ENCODE measurements around the gene MMD2.
A peak's percentile ranks its signal among the peaks of the same experiment; 100 is the strongest.

The MMD2 gene

DNA sequence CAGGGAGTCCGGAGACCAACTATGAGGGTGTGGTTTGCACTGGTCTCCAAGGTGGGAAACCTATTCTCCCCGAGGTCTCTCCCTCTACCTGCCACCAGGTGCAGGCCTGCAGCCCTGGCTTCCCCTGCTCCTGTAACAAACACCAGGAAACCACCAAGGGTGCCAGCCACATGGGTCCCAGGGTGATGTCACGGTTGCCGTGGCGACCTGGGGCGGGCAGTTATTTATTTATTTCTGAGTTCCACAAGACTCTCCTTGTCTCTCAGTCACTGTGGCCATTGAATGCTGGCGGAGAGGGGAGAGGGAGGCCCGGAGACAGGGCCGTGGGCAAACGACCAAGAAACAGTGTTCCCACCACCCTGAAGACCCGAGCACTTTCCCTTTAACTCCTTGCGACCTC is 27.0 kb downstream of the MMD2 start:
- no peak overlapping the region for H3K27ac ChIP-seq (ENCODE audit: low read length)
- no peaks in the 10 kb centered on the region for H3K9me2 ChIP-seq (replicated peaks; ENCODE audit: insufficient read depth, low read length)
- no peaks in the 10 kb centered on the region for H3K79me2 ChIP-seq (ENCODE audit: low read length)
- H3K4me3 ChIP-seq (ENCODE audit: low read length): no peak overlapping the region
- no peaks in the 10 kb centered on the region for H3F3A ChIP-seq (ENCODE audit: insufficient read depth, low read length)
- H3K9me3 ChIP-seq (replicated peaks; ENCODE audit: insufficient read depth, low read length): no peaks in the 10 kb centered on the region
- H3K36me3 ChIP-seq (replicated peaks; ENCODE audit: insufficient read depth, low read length): no peaks in the 10 kb centered on the region
- no peak overlapping the region for H3K9ac ChIP-seq (ENCODE audit: low read length)
- no peak for TF ChIP-seq EZH2 (optimal IDR thresholded peaks at IDR 0.05; ENCODE audit: low read depth, low read length)
- TF ChIP-seq, protein P1, sequence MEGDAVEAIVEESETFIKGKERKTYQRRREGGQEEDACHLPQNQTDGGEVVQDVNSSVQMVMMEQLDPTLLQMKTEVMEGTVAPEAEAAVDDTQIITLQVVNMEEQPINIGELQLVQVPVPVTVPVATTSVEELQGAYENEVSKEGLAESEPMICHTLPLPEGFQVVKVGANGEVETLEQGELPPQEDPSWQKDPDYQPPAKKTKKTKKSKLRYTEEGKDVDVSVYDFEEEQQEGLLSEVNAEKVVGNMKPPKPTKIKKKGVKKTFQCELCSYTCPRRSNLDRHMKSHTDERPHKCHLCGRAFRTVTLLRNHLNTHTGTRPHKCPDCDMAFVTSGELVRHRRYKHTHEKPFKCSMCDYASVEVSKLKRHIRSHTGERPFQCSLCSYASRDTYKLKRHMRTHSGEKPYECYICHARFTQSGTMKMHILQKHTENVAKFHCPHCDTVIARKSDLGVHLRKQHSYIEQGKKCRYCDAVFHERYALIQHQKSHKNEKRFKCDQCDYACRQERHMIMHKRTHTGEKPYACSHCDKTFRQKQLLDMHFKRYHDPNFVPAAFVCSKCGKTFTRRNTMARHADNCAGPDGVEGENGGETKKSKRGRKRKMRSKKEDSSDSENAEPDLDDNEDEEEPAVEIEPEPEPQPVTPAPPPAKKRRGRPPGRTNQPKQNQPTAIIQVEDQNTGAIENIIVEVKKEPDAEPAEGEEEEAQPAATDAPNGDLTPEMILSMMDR (IDR thresholded peaks at IDR 0.05; ENCODE audit: low read length): 0 out of 2 replicates have a peak, but pooled peaks have one; percentile 4
- no peak for TF ChIP-seq EZH2phosphoT487 (IDR thresholded peaks at IDR 0.05; ENCODE audit: low read length)
- no peaks in the 10 kb centered on the region for H3K4me1 ChIP-seq (ENCODE audit: low read length)
- H3K4me2 ChIP-seq (ENCODE audit: low read depth, low read length): peak overlapping the region; percentile 16; the same call in 1 of the 2 replicates
- no peaks in the 10 kb centered on the region for H4K20me1 ChIP-seq (ENCODE audit: insufficient read depth, low read length)
- H2AFZ ChIP-seq (ENCODE audit: low read length): 0 out of 2 replicates have a peak overlapping the region, but pooled peaks have one; percentile 7
- H3K27me3 ChIP-seq (replicated peaks; ENCODE audit: insufficient read depth, low read length): peaks cover 19% of the 10 kb centered on the region
- peak; percentile 60 for DNase-seq

DNA sequence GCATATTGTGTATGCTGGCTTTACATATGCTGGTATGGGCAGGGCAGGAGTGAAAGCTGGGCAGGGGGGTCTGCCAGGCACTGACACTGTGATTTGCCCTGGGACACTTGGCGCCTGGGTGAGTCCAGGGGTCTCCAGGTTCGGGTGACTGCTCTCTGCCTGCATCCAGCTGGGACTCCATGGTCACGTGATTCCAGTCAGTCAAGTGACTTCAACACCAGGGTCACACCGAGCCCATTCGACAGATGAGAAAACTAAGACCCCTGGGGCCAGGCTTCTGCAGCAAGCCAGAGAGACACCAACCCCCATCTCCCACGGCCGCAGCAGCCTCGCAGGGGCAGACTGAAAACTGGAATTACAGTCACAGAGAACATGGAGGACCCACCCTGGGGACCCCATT is 30.0 kb downstream of the MMD2 start:
- no peaks in the 10 kb centered on the region for H3K79me2 ChIP-seq (ENCODE audit: low read length)
- no peaks in the 10 kb centered on the region for H3F3A ChIP-seq (ENCODE audit: insufficient read depth, low read length)
- H3K9ac ChIP-seq (ENCODE audit: low read length): no peak overlapping the region
- no peaks in the 10 kb centered on the region for H3K36me3 ChIP-seq (replicated peaks; ENCODE audit: insufficient read depth, low read length)
- H3K27ac ChIP-seq (ENCODE audit: low read length): no peak overlapping the region
- no peaks in the 10 kb centered on the region for H3K4me1 ChIP-seq (ENCODE audit: low read length)
- TF ChIP-seq EZH2 (optimal IDR thresholded peaks at IDR 0.05; ENCODE audit: low read depth, low read length) (no peak), EZH2phosphoT487 (IDR thresholded peaks at IDR 0.05; ENCODE audit: low read length) (no peak)
- TF ChIP-seq, protein P1 (IDR thresholded peaks at IDR 0.05; ENCODE audit: low read length): no peak
- H3K4me2 ChIP-seq (ENCODE audit: low read depth, low read length): no peak overlapping the region
- no peaks in the 10 kb centered on the region for H4K20me1 ChIP-seq (ENCODE audit: insufficient read depth, low read length)
- peaks cover 41% of the 10 kb centered on the region for H3K27me3 ChIP-seq (replicated peaks; ENCODE audit: insufficient read depth, low read length)
- H3K9me2 ChIP-seq (replicated peaks; ENCODE audit: insufficient read depth, low read length): no peaks in the 10 kb centered on the region
- no peak overlapping the region for H2AFZ ChIP-seq (ENCODE audit: low read length)
- no peaks in the 10 kb centered on the region for H3K9me3 ChIP-seq (replicated peaks; ENCODE audit: insufficient read depth, low read length)
- no peak for DNase-seq
- no peak overlapping the region for H3K4me3 ChIP-seq (ENCODE audit: low read length)

DNA sequence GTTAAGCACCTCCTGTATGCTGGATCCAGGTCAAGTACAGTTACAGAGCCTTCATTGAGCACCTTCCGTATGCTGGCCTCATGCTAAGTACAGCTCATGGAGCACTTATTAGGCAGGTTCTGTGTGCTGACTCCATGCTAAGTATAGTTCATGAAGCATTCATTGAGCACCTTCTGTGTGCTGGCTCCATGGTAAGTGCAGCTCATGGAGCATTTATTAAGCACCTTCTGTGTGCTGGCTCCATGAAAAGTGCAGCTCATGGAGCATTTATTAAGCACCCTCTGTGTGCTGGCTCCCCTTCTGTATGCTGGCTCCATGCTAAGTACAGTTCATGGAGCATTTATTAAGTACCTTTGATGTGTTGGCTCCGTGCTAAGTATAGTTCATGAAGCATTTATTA is 30.5 kb downstream of the MMD2 start:
- no peaks in the 10 kb centered on the region for H4K20me1 ChIP-seq (ENCODE audit: insufficient read depth, low read length)
- H3K79me2 ChIP-seq (ENCODE audit: low read length): no peaks in the 10 kb centered on the region
- no peaks in the 10 kb centered on the region for H3F3A ChIP-seq (ENCODE audit: insufficient read depth, low read length)
- no peak overlapping the region for H3K9ac ChIP-seq (ENCODE audit: low read length)
- H3K4me1 ChIP-seq (ENCODE audit: low read length): no peaks in the 10 kb centered on the region
- H3K9me3 ChIP-seq (replicated peaks; ENCODE audit: insufficient read depth, low read length): no peaks in the 10 kb centered on the region
- no peak overlapping the region for H3K4me2 ChIP-seq (ENCODE audit: low read depth, low read length)
- no peak overlapping the region for H3K27ac ChIP-seq (ENCODE audit: low read length)
- peaks cover 41% of the 10 kb centered on the region for H3K27me3 ChIP-seq (replicated peaks; ENCODE audit: insufficient read depth, low read length)
- H3K9me2 ChIP-seq (replicated peaks; ENCODE audit: insufficient read depth, low read length): no peaks in the 10 kb centered on the region
- DNase-seq: no peak
- H2AFZ ChIP-seq (ENCODE audit: low read length): no peak overlapping the region
- TF ChIP-seq, protein P1 (IDR thresholded peaks at IDR 0.05; ENCODE audit: low read length): no peak
- TF ChIP-seq EZH2phosphoT487 (IDR thresholded peaks at IDR 0.05; ENCODE audit: low read length) (no peak), EZH2 (optimal IDR thresholded peaks at IDR 0.05; ENCODE audit: low read depth, low read length) (no peak)
- no peak overlapping the region for H3K4me3 ChIP-seq (ENCODE audit: low read length)
- no peaks in the 10 kb centered on the region for H3K36me3 ChIP-seq (replicated peaks; ENCODE audit: insufficient read depth, low read length)
